Stimulated activated naive CD8-positive, alpha-beta T cell treated with anti-CD3 and anti-CD28 coated beads, Interleukin-15, Interleukin-2, amounts not matched to agents 100 U/mL and 50 U/mL, for 24 hours (primary cell): Measurements from ENCODE around the gene AGTRAP.

ENCODE experiments used
- ATAC-seq: fragments of 150-1000 bp; cut with Tn5 transposase; one replicate; pipeline ENCODE4 v1.10.0; 2021
- DNase-seq: peaks from one replicate; pipeline ENCODE4 v3.0.0; 2021

Gene AGTRAP

GRCh38 chr1:11736746-11737639 lies 1.1 kb downstream of the AGTRAP start:
- no peak for ATAC-seq
- peak; percentile 57 for DNase-seq

DNA sequence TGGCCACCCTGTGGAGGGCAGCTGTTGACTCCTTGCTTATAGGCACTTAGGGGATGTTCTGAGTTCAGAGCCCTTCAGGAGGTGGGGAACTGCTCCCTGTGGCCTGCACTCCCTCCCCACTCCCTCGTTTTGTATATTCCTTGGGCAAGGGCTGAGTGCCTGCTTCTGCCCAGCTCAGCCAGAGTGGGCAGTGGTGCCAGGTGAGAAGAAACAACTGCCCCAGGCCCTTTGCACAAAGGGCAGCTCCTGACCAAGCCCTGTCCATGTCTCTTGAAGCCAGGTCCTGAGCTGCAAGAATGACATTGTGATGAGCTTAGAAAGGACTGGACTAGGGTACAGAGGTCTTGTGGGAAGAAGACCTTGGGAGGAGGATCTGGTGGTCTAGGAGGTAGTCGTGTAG lies 2.2 kb downstream of the AGTRAP start:
- no peak for ATAC-seq
- DNase-seq: no peak

- DNase-seq (no peak), ATAC-seq (no peak)
These were observed 2.8 kb downstream of the AGTRAP start for GRCh38 chr1:11738783-11739182.

- ATAC-seq: peak; percentile 26
- DNase-seq: peak; percentile 29
These were observed 4.6 kb downstream of the AGTRAP start for GRCh38 chr1:11740258-11741192.

GRCh38 chr1:11741482-11741881 lies 5.5 kb downstream of the AGTRAP start:
- no peak for DNase-seq
- ATAC-seq: no peak

DNA sequence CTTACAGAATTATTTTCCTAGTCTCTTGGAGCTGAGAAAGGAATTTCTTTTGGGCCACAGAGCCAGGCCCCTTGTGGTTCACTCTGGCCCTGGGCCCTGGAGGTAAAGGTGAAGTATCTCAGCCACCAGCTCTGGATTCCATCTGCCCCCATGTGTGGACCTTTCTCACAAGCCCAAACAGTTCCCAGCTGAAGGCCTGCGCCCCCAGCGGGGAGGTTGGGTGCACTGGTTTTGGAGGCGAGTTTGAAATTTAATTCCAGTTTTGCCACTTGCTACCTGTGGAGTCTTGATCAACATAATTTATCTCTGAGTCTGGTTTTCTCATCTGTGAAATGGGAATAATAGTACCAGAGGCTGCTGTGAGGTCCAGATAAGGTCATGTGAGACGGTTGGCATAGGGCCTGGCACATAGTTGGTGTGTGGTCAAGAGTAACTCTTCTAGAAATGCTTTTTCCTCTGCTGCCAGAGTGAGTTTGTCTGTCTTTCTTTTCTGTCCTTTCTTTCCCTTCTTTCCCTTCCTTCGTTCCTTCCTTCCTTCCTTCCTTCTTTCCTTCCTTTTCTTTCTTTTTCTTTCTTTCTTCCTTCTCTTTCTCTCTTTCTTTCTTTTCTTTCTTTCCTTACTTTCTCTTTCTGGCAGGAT lies 6.1 kb downstream of the AGTRAP start:
- no peak for ATAC-seq
- DNase-seq: no peak

- DNase-seq (no peak), ATAC-seq (no peak)
These were observed 8.4 kb downstream of the AGTRAP start for GRCh38 chr1:11744287-11744686.

DNA sequence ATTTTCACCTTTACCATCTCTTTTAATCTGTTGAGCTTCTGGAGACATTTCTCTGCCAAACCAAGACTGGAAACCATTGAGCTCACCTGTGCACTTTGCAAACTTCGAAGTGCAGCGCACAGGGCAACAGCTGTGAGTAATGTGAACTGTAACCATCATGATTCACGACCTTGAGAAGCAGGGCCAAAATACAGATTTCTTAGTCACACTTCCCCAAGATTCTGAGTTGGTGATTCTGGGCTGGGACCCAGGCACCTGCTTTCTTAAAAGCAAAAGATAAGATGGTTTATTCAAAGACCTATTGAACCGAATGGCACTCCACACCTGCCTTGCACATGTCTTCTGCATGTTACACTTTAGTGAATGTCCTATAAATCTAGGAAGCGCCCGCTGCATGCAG lies 10.2 kb downstream of the AGTRAP start:
- no peak for DNase-seq
- ATAC-seq: no peak

GRCh38 chr1:11746795-11747487 lies 11.0 kb downstream of the AGTRAP start:
- DNase-seq (no peak), ATAC-seq (no peak)

GRCh38 chr1:11748294-11749202 lies 12.6 kb downstream of the AGTRAP start:
- ATAC-seq (peak; percentile 7), DNase-seq (no peak)

- DNase-seq: peak; percentile 62
- peak; percentile 73 for ATAC-seq
These were observed 13.3 kb downstream of the AGTRAP start for GRCh38 chr1:11749203-11749689.

- DNase-seq (no peak), ATAC-seq (no peak)
These were observed 14.1 kb downstream of the AGTRAP start for GRCh38 chr1:11749996-11750395.

- no peak for DNase-seq
These were observed 15.2 kb downstream of the AGTRAP start for GRCh38 chr1:11751087-11751486.

DNA sequence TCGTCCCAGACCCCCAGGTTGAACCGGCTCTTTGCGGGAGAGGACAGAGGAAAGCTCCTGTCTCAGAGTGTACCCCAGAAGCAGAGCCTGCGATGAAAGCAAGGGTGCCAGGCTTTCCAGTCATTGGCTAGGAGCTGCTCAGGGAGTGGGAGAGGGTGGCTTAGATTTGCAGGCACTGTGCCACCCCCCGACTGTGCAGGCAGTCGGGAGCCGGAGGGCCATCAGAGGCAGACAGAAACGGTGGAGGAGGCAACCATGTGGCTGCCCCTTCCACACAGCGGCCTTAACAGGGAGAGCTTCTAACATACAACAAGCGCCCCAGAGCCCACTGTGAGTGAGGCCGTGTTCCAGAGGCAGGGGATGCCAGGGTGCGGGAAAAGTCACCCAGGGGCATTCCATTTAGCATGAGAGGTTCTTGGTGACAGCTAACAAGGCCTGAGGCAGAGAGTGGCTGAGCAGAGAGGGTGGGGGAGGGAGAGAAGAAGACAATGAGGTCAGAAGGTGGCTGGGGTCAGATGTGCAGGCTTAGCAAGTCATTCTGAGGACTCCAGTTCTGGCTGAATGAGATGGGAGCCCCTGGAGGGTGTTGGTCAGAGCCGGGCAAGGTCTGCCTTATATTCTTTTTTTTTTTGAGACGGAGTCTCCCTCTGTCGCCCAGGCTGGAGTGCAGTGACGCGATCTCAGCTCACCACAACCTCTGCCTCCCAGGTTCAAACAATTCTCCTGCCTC lies 16.6 kb downstream of the AGTRAP start:
- no peak for ATAC-seq
- no peak for DNase-seq

More at GRCh38 chr1:11751087-11751486, 15.2 kb downstream of the AGTRAP start:
- no peak for ATAC-seq

GRCh38 chr1:11753555-11754208 lies 17.7 kb downstream of the AGTRAP start:
- no peak for ATAC-seq
- DNase-seq: no peak

GRCh38 chr1:11757047-11757446 lies 21.1 kb downstream of the AGTRAP start:
- DNase-seq (no peak), ATAC-seq (no peak)

- no peak for DNase-seq
These were observed 23.9 kb downstream of the AGTRAP start for GRCh38 chr1:11759791-11760190.

DNA sequence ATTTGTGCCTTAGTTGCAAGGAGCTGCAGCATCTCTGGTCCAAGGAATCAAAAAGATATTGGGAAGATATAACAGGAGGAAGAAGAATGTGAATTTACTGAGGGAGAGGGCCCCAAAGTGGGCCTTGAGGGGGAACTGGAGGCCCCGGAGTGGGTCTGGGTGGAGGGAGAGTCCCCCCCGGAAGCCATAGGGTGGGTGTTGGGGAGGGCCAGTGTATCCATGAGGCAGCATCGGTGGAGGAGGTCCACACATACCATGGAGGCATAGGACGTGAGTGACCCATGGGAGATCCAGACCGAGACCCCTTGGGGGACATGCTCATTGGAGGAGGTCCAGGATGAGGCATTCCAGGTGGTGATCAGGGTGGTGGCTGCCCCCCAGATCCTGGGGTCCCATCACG lies 25.3 kb downstream of the AGTRAP start:
- ATAC-seq (no peak), DNase-seq (no peak)

More at GRCh38 chr1:11759791-11760190, 23.9 kb downstream of the AGTRAP start:
- ATAC-seq: no peak

DNA sequence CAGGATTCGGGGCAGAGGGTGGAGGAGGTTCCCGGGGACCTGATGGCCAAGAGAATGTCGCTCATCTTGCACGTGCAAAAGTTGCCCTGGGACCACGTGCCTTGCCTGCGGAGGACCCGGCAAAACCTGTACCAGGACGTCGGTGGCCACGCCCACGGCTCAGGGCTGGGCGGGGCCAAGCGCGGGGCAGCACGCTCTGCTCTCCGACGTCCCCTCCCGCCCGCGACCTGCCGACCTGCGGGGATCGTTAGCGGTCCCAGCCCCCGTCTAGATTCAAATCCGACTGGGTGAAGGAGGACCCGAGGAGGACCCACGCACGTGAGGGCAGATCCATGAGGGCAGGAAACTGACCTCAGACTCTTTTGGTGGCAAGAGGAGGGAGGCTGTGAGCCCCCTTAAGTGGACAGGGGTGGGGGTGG lies 26.1 kb downstream of the AGTRAP start, which contains the start of gene C1orf167:
C1orf167 (plus strand) TSS at position 206 of the 419 bp plus-strand sequence. CDS start 2,208 bp downstream, outside the sequence.
- DNase-seq (peak; percentile 43), ATAC-seq (no peak)
